OCI-M2 (cell line): ENCODE measurements around the gene APOBEC3H.

Experiments
- DNase-seq: peaks from one replicate; lab custom pipeline; 2025; ENCODE audit not compliant: unreplicated experiment; lab: John Stamatoyannopoulos, UW

Gene APOBEC3H

DNA sequence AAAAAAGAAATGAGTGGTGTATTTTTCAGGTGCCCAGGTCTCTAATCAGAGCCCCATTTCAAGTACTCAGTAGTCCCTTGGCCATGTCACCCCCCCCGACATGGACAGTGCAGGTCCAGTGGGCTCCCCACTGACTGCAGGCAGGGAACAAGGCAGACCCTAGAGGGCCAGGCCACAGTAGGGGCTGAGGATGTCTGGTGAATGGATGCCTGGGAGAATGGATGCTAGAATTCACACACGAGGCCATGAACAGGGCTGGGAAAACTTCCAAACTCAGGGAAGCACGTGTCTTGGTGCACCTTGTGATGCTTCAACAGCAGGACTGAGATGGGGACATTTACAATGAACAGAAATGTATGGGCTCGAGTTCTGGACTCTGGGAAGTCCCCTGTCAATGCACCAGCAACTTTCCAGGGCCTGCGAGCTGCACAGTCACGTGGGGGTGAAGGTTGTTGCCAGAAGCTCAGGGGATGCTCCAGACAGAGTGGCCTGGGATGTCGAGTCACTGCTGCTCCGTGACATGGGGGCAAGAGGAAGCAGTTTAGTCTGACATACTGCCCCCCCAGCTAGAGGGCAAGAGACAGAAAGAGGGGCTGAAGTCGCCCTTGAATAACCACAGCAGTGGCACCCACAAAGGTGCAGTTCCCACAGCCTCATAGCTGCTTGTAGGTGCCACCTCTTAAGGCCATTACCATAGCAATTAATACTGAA is 16.8 kb upstream of the APOBEC3H start:
- DNase-seq, result no peak

DNA sequence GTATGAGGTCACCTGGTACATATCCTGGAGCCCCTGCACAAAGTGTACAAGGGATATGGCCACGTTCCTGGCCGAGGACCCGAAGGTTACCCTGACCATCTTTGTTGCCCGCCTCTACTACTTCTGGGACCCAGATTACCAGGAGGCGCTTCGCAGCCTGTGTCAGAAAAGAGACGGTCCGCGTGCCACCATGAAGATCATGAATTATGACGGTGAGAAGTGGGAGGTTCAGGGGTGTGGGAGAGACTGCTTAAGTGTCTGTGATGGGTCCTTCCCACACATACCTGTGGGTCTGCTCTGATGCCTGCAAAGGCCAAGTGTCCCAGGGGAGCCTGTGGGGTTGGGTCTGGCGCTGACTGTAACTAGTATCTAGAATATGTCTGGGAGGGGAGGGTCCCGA is 16.0 kb upstream of the APOBEC3H start:
- DNase-seq, result no peak

DNA sequence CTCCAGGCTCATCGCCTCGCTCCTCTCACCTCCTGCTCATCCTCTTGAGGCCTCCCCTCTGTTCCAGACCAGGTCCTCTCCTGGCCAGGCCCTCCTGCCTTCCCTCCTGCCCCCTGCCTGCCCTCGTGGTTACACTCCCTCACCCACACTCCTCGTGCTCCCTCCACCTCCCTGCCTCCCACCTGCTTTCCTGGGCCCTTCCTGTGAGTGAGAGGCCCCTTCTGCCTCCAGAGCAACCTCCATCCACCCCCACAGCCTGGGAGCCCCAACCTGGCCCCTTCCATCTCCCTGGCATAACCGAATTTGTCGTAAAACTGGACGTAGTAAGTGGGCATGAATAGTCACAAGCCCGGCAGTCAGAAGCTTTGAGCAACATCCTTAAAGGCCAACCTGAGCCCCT is 15.4 kb upstream of the APOBEC3H start:
- DNase-seq, result no peak

DNA sequence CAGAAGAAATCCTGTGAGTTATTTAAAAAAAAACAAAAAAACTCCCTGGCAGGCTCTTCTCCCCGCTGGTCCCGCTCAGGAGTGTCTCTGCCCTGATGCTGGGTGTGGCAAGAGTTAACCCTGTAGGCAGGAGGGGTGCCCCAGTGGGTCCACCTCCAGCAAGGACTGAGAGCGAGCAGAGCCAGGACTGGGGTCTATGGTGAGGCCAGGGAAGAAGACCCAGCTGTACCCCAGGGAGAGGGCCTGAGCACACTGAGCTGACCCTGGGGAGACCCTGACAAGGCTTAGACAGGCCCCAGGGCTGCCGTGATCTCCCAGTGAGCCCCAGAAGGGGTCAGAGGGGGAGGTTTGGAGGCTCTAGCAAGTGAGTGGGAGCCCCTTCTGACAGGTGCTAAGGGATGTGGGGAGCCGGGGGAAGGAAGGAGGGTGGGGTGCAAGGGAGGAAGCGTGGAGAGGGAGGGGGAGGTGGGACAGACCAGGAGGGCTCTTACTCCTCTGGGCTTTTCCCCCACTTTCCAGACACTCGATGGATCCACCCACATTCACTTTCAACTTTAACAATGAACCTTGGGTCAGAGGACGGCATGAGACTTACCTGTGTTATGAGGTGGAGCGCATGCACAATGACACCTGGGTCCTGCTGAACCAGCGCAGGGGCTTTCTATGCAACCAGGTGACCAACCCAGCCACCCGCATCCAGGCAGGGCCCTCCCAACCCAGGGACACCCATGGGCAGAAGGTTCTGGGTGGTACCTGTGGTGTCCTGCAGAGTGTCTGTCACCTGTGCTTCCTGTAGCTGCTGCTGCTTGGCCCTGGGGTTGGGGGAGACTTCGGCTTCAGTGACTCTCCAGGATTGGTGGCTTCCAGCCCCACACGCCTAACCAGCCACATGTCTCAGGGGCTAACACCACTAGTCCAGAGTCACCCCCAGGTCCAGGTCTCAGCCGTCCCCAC is 13.6 kb upstream of the APOBEC3H start:
- DNase-seq, result no peak

DNA sequence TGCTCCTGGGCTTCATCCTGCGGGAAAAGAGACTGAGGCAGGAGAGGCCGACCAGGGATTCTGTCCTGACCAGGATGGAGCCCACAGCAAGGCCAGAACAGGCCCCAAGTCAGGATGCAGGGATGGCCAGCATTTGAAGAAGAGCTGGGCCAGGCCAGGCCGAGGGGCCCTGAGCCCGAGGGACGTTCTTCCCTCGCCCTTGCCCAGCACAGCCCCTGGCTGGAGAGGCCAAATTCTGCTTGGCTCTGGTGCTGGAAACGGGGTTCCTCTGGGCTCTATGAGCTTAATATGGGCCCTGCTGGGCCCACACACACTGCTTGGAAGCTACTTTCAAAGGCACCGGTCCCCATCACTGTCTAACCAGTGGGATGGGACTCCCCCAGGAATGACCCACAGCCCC is 12.4 kb upstream of the APOBEC3H start:
- no peak for DNase-seq

DNA sequence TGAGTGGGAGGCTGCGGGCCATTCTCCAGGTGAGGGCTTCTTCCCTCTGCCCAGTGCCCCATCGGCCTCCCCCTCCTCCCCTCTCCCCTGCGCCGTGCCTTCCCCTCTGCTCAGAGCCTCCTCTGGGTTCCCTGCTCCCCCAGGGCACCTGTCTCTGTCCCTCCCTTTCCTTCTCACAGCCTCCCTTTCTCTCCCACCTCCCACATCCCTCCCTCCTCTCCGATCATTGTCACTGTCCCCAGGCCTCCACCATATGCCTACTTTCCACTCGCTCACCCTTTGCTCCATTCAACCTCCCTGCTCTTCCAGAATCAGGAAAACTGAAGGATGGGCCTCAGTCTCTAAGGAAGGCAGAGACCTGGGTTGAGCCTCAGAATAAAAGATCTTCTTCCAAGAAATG is 9.9 kb upstream of the APOBEC3H start:
- no peak for DNase-seq

DNA sequence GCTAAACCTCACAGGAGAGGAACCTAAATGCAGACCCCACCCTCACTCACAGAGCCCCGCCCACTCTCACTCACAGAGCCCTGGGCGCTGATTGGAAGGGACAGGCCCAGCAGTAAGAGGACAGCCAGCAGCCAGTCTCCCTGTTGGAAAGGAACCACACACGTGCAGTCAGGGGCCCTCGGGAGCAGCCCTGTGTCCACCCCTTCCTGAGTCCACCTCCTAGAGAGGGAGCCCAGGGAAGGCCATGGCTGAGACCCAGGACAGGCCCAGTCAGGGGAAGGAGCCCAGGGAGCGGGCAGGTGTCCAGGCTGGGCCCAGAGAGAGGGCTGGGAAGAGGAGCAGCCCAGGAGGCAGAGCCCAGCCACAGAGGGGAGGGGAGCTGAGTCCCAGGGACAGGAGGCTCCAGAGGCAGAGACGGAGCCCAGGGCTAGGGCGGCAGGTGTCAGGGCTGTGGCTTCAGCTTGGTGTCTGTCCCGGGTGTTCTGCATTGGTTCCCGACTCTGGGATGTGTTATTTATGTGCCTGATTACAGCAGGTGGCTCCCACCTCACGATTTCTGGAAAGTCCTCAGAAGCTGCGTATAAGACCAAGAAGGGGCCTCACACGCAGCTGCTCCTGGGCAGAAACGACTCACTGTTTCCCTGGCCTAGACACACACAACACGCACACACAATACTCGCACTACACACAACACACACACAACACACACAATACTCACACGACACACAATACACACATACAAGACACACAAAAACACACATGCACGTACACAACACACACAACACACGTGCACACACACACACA is 9.0 kb upstream of the APOBEC3H start:
- DNase-seq, result no peak

DNA sequence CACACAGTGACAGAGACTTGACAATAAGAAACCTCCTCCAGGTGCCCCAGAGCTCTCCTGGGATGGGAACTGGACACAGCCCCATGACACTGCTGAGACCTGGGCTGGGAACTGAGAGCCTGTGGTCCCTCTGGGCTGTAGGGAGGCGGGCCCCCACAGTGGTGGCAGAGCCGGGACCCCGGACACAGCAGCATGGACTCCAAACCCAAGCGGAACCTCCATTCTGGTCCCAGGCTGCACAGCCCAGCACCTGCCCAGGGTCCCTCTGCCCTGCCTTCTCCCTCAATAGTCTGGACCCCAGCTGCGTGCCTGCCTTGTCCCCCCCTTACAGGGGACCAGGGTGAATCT is 8.4 kb upstream of the APOBEC3H start:
- DNase-seq, result no peak

DNA sequence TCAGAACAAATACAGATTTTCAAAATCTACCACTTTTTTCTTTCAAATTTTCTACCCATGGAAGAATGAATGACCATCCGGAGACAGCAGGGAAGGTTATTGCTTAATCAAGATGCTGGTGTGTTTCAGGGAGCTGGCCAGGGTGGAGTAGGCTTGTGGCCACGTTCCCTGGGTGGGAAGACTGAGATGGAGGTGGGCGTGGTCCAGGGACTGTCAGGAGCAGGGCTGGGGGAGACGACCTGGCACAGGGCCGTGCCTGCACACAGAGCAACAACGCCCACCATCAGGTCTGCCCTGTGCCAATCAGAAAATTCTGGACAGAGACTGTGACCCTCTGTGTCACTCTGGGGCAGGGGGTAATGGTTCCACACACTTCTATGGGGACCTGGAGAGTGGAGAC is 7.1 kb upstream of the APOBEC3H start:
- DNase-seq, result no peak

DNA sequence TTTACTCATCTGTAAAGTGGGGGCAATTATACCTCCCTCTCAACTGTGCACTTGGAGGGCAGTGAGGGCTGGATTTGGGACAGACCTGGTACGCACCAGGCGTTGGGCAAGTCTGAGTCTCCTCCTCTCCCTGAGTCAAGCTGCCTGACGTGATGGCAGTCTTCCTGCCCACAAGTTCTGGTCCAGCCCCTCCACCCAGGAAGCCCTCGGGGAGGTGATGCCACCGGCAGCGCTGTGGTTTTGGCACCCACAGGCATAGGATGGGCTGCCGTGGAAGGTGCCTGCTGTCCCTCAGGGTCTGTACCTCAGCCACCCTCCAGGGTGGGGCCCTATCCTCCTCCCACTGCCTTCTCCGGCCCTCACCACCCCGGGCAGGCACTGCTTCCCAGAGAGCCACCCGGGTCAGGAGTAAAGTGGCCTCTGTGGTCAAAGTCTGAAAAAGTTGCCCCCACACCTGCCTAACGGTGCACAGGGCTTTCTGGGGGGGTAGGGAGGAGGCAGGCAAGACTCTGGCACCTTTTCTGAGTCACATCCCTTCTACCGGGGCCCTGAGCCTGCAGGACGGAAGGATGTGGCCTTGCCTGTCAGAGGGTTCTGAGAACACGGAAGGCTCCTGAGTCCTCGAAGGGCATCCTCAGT is 6.5 kb upstream of the APOBEC3H start:
- DNase-seq, result no peak

DNA sequence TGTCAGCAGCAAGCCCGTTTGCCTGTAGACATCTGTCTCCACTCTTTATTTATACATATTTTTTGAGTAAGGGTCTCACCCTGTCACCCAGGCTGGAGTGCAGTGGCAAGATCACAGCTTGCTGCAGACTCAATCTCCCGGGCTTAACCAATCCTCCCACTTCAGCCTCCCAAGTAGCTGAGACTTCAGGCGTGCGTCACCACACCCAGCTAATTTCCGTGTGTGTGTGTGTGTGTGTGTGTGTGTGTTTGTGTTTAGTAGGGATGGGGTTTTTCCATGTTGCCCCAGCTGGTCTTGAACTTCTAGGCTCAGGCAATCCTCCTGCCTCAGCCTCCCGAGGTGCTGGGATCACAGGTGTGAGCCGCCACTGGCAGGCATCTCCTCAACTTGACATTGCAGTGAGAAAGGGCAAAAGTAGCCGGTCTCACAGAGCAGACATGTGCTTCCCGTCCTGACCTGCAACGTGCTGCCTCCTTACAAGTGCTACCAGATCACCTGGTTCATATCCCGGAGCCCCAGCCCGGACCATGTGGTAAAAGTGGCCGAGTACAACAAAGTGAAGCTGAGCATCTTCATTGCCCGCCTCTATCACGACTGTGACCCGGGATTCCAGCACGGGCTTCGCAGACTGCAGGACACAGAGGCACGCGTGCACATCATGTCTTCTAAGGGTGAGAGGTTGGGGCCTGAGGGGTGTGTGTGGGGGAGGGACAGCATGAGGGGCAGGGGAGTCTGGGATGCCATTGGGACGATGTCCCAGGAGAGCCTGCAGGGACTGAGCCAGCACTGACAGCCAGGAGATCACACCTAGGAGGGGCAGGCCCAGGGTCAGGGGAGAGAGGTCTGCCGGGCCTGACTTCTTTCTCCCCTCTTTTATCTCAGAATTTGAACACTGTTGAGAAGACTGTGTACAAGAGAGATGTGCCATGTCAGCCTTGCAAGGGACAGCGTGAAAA is 5.6 kb upstream of the APOBEC3H start:
- DNase-seq, result no peak

DNA sequence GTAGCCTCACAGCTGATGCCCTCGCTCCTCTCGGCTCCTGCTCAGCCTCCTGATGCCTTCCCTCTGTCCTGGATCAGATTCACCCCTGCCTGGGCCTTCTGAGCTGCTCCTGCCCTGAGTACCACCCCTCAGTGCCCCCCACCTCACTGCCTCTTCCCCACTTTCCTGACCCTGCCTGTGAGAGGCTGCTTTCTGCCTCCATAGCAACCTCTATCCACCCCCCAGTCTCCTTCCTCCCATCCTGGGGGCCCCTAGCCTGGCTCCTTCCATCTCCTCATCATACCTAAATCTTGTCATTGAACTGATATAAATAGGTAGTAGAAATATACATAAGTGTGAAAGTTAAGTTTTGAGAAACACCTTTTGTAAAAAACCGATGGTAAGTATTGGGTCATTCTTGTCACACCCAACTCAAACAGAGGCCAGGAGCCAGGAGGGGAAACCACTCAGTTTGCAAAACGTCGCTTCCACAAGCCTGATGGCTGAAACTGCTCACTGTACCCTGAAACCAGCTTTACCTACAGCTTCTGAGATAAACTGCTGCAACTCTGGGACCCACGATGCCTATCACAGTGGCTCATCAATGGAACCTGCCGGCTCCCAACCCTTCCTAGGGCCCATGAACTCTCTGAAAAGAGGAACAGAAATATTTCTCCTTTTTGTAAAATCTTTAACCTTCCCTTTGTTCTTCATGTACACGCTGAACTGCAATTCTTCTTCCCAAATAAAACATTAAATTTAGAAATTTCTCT is 4.8 kb upstream of the APOBEC3H start:
- DNase-seq, result no peak

DNA sequence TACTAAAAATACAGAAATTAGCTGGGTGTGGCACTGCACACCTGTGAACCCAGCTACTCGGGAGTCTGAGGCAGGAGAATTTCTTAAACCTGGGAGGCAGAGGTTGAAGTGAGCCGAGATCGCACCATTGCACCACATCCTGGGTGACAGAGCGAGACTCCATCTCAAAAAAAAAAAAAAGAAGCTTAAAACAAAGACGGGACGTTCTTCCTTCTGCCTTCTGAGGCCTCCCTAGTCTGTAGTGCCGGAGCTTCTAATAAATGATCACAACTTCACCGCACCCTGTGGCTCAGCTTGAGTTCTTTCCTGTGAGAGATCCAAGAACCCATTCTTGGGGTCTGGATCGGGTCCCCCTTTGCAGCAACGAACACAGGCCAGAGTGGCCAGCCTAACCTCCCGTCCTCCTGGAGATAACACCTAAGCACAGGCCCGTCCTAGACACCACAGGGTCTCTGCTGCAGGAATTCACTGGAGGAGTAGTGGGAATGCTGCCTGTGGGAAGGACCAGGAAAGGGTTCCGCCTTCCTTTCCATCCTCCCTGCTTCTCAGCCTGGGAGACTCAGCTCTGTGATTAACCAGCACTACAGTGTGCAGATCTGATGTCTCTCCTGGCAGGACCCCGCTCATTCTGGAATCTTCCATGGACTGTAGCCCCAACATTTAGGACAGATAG is 2.2 kb upstream of the APOBEC3H start:
- no peak for DNase-seq

DNA sequence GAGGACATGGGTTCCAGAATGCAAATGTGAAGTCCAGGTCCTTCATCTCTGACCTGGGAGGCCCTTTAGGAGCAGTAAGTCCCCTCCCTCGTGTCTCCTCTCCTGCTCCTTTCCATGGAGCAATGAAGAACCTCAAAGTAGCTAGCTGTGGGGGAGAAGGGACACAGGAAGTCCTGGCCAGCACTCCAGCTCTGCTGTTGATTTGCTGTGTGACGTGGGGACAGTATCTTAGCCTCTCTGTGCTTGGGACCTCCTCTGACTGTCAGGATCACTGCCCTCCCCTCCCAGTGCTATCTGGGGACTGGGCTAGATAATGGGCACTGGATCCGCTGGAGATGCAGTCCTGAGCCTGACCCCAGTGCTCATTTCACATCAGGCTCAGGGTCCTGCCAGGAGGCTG is 1.1 kb upstream of the APOBEC3H start:
- no peak for DNase-seq

DNA sequence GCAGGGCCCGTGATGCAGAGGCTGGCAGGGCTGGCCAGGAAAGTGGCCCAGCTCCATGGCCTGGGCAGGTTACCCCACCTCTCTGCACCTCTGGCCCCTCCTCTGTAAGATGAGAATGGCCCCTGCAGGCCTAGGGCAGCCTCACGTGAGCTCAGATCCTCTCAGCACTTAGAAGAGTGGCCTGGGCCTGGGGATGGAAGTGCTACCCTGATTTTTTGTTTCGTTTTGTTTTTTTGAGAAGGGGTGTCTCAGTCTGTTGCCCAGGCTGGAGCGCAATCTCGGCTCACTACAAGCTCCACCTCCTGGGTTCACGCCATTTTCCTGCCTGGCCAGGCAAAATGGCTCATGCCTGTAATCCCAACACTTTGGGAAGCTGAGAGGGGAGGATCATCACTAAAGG is 982 bp downstream of the APOBEC3H start:
- no peak for DNase-seq

DNA sequence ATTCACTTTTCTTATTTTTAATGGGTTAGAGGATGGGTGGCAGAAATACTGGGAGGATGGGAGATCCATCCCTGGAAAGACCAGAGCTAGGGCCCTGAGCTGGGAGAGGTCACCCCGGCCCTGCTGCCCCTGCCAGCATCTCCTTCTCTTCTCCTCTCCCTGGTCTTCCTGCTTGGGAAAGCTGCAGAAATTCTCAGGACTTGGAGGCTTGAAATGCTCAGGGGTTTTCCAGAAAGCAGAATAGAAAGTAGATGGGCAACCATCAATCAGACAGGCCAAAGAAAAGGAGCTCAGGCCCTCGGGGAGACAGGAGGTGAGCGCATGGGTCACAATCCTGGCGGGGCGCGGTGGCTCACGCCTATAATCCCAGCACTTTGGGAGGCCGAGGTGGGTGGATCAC is 1.5 kb downstream of the APOBEC3H start:
- no peak for DNase-seq

DNA sequence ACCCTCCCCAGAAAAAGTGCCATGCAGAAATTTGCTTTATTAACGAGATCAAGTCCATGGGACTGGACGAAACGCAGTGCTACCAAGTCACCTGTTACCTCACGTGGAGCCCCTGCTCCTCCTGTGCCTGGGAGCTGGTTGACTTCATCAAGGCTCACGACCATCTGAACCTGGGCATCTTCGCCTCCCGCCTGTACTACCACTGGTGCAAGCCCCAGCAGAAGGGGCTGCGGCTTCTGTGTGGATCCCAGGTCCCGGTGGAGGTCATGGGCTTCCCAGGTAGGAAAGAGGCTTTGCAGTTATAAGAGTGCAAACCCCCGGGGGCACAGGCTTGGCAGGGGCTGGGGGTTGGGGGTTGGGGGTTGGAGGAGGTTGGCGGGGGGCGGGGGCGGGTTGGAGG is 4.2 kb downstream of the APOBEC3H start:
- no peak for DNase-seq

DNA sequence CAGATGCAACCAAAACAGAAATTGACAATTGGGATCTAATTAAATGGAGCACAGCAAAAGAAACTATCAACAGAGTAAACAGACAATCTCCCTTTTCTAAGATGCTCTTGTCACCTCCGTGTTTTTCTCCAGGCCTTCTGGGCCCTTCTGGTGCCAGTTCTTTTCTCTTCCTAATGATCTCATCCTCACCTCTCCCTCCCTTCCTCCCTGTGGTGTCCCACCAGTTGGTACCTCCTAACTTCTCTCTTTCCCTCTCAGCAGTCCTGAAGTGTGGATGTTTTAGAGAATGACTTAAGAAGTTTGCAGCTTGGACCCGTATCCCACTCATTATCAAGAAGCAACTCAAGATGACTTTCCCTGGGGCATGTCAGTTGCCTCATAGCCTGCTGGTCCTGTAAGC is 6.4 kb downstream of the APOBEC3H start:
- DNase-seq, result no peak

DNA sequence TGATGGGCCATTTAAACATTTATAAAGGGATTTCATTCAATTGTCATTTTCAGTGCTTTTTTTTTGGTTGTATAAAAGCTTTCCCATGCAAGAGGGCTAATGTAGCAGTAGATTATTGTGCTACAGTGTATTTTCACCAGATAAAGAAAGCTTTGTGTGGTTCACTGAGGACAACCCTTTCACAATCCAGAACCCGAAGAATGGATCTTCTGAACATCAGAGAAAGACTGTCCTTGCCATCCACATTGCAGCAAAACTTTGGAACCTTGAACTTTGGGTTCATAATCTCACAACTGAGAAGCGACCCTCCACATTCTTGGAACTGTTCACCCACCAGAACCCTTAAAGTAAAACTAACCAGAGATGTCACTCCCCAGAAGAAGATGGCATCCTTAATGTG is 9.3 kb downstream of the APOBEC3H start:
- no peak for DNase-seq
